GM23248 (cell line): ENCODE results near the gene ATG12.

Source experiments
- EZH2 ChIP-seq: fragments of 200-600 bp; sonication (generic); IDR thresholded peaks from 2 replicates; pipeline ENCODE4 v1.6.1; 2018; ENCODE audit warnings: antibody characterized with exemption, mild to moderate bottlenecking; ENCODE audit not compliant: insufficient read depth, poor library complexity, severe bottlenecking
- EZH2phosphoT487 ChIP-seq: fragments of 200-600 bp; sonication (generic); IDR thresholded peaks from 2 replicates; pipeline ENCODE4 v1.6.1; 2018; ENCODE audit warnings: antibody characterized with exemption, moderate library complexity, mild to moderate bottlenecking, low read depth; ENCODE audit not compliant: insufficient read depth

DNA sequence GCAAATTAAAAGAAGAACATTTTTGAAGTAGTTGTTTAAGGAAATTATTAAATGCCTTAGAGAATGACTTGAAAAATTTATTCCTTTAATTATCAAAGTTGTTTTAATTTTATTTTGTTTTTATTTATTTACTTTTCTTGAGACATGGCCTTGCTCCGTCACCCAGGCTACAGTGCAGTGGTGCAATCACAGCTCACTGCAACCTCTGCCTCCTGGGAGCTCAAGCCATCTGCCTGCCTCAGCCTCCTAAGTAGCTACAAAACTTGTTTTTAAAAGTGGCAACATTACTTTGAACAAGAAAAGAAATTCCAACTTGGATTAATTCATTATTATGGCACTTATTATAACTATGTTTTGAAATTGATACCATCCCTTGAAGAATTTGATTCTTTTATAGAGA is 53.9 kb downstream of the ATG12 start:
- TF ChIP-seq EZH2phosphoT487 (no peak), EZH2 (no peak)
